T1000 (cell line): ENCODE results near the gene NCOR2.

ENCODE experiments used
- DNase-seq: peaks from one replicate; lab custom pipeline; 2025; ENCODE audit warnings: mixed read lengths; lab: John Stamatoyannopoulos, UW

The NCOR2 gene

DNA sequence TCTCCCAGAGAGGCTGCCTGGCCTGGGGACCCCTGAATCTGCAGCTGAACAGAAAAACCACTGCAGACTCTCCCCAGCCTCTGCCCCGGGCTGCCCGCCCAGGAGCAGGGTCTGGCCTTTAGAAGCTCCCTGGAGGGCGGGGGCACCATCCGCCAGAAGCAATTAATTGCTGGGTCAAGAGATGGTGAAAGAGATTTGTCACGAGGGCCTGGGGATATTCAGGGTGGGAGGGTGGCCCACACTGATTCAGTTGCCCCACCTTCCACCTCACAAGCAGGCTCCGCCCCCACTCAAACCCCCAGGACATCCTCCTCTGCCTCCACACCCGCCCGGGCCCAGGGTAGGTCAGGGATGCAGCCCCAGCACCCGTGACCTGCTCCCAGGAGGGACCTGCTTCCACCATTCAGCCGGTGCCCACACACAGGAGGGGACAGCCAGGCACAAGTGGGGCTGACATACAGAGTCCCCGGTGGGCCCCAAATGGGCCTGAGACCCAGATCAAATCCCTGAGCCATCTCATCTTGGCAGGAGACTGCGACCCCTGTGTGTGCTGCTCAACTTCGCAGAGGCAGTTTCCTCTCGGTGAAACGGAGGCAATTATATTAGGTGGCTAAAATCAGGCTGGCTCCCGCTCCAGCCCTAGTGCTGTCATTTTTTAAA, 23.0 kb downstream of the NCOR2 start:
- no peak for DNase-seq

DNA sequence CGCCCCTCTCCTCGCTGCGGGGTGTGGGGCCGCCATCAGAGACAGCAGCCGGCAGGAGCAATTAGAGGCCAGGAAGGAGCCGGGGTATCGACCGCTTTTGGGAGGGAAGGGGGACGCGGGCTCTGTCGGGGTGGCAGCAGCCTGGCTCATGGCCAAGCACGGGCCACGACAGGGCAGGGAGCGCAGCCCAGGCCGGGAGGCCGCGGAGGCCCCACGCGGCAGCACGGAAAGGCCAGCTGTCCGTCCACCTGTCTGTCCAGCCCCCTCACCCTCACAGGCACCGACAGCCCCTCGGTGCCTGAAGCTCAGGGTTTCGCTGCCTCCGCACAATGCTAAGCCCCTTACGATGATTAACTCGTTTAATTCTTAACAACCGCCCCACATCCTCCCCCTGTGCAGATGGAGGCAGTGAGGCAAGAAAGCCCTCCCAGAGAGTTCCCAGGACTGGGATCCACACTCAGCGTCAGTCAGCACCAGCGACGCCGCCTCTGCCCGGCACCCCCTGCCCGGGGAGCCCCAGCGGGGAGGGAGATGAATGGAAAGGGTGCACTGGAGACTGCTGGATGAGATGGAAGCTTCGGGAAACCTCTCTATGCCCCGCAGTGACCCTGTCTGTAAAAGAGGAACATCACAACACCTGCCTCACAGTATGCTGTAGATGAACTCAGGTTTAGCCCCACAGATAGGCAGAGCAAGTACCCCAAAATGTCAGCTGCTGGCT, 23.7 kb downstream of the NCOR2 start:
- DNase-seq: no peak

DNA sequence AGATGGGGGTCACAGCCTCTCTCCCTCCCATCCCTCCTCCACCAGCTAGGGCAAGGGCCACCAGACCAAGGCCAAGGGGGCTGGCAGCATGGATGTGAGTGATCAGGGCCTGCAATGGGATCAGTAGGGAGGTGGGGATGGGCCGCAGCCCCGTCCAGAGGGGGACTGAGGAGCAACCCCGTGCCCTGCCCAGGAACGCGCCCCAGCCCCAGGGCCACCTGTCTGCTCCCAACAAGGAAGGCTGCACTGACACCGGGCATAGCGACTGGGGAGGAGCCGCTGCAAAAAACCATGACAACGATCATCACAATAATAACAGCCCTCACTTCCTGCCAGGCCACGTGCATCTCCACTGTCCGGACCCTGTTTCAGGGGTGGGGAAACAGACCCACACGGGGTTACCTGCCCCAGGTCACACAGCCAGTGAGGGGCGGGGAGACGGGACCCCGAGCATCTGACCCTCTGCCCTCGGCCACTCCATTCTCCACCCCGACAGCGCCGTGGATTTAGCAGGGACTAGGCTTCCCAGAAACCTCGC, 24.3 kb downstream of the NCOR2 start:
- no peak for DNase-seq

DNA sequence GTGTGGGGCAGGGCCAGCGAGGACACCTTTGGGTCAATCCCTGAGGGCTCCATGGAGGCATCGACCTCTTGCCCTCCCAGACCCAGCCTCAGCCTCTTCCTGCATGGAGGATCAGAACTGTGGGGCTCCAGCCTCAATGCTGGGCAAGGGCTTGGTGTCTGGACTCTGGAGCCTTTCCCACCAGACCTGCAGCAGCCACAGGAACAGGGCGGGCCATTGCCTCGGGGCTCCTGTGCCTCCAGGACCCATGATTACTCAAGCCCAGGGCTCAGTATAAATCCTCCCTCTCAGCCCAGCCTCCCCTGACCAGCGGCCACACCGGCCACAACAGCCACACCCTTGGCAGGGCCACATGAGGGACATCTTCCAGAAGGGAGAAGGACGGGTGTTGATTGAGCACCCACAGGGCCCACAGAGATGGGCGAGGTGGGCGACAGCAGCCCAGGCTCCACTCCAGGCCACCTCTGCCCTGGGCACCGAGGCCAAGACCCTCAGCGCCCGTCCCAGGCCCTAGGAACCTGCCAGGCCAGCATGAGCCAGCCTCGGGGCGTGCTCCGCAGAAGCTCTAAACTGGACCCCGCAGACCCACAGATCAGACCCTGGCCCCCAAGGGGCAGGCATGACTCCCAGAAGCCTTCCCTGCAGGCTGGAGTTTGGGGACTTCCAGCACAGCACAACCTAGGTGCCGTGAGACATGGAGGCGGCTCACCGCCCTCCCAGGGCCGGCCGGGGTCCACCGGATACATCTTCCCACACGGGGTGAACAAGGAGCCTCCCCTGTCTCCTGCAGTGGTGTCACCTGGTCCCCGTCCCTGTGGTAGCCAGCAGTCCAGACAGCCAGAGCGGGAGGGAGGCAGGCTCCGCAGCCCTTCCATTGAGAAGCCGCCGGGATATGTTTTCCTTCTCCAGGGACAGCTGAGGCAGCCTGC, 25.1 kb downstream of the NCOR2 start:
- DNase-seq: no peak

DNA sequence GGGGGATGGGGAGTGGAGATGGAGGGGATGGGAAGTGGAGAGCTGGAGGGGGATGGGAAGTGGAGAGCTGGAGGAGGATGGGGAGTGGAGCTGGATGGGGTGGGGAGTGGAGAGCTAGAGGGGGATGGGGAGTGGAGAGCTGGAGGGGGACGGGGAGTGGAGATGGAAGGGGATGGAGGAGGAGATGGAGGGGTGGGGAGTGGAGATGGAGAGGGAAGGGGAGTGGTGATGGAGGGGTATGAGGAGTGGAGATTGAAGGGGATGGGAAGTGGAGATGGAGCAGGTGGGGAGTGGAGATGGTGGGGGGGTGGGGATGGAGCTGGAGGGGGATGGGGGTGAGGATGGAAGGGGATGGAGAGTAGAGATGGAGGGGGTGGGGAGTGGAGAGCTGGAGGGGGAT, 26.1 kb downstream of the NCOR2 start:
- no peak for DNase-seq

DNA sequence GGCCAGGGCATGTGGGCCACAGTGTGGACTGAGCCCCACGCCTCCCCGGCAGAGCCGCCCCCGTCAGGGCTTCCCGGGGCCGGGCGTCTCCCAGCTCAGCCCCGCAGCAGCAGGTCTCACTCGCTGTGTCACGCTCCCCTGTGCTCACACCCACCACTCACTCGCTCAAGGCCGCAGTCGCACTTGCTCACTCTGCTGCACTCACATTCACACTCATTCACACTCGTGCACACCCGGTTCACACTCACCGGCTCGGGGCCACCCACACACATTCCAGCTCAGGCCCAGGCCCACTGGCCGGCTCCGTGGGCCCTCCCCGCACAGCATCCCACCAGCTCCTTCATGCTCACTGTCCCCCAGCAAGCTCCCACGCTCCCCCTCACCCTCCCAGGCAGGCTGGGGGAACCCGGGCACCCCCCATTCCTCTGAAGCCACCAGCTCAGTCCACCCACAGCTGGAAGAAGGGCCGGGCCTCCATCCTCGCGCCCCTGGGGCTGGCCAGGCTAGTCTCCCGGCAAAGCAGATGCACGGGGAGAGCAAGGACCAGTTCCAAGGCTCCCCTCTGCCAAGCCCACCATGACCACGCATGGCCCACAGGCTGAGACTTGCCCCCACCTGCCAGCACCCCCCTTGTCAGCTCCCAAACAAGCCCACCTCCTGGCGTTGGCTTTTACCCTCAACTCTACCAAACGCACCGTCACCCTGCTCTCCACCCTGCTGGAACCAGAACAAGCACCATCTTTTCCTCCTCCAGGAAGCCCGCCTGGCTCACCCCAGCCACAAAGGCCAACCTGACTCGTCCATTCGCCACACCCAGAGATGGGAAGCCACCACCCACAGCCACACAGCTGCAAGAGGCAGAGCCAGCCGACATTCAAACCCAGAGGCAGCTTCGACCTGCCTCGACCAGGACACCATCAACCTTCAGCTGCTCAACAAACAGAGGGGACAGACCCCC, 28.0 kb downstream of the NCOR2 start:
- DNase-seq: no peak

DNA sequence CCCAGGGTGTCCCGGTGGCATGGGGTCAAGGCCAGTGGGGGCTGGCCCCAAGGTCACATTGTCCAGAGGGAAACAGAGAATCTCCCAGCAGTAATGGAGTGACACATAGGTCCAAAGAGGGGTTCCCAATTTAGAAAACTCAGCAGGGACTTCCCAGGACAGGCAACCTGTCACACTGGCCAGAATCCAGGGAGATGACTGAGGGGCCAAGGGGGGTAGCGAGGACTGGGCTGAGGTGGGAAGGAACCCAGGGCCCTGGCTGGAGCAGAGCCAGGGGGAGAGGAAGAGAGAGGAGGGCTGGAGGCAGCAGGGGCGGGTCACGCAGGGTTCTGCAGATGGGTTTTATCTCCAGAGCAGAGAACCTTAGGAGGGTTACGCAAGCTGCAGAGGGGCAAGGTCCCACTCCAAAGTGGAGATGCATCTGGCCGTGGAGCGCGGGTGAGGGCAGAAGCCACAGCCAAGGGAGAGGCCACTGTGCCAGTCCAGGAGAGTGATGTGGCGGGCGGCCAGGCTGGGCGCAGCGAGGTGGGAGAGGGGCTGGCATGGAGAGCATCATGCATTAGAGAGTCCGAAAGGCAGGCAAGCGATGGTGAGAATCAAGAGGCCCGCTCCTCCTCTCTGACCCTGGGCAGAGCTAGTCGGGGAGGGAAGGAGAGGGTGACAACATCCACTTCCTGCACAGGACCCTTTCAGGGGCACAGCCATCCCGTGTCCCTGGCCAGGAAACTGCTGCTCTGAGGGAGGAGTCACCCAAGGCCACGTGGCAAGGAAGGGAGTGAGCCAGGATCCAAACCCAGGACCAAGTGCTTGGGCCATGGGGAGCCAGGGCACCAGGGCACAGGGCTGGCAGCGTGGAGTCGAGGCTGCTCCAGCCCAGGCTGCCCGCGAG, 29.0 kb downstream of the NCOR2 start:
- no peak for DNase-seq

DNA sequence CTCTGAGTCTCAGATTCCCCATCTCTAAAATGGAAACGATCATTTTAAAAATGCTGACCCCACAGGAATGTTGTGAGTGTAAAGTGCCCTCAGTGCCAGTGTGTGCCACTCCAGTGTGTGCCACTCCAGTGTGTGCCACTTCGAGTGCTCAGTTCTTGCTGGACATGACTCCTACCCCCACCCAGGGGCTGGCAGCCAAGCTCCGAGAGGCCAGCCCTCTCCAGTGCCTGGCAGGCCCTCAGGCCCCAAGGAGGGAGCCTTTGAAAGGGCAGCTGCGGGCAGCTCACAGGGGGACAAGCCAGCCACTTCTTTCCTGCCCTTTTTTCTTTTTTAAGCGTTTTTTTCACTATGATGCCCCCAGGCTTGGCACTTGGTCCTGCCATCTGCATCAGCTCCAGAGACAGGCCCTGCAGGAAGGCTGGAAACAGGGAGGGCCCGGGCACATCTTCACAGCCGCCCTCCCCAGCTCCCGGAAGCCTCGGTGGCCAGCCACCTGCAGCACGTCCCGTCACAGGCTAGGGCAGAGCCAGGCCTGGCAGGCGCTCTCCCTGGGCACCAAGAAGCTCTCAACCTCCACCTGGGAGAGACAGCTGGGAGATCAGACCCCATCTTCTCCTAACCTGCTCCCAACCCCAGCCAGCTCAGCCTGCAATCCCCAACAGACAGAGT, 29.8 kb downstream of the NCOR2 start:
- DNase-seq: no peak

DNA sequence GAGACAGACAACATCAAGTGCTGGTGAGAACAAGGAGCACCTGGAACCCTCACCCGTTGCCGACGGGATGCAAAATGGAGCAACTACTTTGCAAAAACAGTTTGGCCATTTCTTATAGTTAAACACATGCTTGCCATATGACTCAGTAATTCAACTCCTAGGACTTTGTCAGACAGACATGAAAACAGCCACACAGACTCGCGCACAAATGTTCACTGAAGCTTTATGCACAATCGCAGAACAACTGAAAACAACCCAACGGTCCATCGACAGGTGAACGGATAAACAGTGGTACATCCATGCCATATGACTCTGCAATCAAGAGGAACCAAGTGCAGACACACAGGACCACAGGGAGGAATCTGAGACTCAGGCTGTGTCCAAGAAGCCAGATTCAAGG, 30.8 kb downstream of the NCOR2 start:
- DNase-seq: no peak

DNA sequence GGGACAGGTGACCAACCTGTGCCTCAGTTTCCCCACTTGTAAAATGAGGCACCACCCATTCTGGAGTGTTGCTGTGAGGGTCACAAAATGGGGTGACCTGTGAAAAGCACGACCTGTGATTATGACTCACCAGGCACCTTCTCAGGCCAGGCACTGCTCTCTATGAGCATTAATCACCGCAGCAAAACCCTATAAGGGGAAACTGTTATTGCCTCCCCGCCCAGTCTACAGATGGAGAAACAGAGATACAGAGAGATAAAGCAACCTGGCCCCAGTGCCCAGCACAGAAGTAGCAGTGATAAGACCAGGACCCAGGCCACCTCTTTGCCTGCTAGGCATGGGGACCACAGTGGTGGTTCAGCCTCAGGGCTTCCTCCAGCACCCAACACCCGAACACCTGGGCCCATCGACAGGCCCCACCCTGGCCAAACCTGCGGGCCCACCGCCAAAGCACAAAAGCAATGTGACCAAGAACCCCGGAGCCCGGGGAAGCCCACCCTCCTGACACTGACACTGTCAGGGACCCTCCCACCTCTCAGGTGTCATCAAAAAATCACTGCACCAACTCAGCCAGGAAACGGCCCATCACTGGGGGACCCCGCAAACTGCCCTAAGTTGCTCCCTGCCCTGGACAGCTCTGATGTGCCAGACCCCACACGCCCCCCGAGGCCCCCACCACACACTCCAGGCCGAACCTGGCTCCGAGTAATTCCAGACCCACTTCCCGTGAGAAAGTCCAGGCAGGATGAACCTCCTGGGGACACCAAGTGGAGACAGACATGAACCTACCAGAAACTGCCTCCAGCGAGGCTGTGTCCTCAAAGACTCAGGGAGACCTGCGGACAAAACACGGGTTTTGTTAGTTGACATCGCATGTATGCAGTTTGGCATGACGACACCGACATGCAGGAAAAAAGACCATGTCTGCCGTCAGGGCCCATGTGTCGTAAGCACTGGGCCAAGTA, 32.4 kb downstream of the NCOR2 start:
- no peak for DNase-seq

DNA sequence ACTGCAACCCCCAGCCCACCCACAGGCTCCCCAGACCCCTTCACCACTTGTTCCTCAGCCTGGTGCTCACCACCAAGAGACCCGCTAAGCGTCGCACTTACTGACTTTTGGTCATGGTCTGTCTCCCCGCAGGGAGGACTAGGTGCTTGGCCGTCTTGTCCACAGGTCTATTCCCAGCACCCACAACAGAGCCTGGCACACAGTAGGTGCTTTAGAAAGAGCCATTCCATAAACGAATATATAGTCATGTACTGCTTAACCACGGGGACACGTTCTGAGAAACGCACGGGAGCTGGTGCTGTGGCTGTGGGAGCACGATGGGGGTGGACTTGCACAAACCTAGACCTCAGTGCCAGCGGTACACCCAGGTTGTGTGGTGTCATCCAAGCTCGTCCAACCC, 34.0 kb downstream of the NCOR2 start:
- DNase-seq: no peak

DNA sequence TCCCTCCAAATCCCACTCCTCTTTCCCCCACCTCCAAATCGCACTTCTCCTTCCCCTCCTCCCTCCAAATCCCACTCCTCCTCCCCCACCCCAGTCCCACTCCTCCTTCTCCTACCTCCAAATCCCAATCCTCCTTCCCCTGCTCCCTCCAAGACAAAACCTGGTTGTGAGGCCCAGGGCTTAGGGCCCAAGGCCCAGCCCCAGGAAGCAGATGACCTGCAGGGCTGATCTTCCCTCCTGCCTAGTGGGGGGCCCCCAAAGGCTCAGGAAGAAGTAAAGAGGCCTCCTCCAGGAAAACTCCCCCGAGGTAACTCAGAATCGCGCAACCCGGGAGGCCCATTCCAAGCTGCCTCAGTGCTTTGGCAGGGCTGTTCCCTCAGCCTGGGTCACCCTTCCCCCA, 34.4 kb downstream of the NCOR2 start:
- DNase-seq: no peak

DNA sequence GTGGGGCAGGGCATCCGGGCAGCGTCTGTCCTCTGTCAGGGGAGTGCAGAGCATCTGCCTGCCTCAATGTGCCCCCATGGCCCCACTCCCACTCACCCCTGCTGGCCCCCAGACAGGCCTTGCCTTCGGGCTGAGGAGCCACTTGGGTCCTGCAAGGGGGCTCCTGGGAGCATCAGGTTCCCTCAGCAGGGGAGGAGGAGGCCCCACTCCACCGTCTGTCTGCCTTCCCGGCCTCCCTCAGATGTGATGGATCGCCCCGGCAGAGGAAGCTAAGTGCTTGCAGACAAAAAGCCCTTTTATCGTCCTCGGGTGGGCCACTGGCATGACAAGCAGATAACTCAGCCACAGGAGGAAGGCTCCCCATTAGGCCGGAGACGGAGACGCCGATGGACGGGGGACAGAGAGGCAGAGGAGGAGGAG, 35.1 kb downstream of the NCOR2 start:
- no peak for DNase-seq

DNA sequence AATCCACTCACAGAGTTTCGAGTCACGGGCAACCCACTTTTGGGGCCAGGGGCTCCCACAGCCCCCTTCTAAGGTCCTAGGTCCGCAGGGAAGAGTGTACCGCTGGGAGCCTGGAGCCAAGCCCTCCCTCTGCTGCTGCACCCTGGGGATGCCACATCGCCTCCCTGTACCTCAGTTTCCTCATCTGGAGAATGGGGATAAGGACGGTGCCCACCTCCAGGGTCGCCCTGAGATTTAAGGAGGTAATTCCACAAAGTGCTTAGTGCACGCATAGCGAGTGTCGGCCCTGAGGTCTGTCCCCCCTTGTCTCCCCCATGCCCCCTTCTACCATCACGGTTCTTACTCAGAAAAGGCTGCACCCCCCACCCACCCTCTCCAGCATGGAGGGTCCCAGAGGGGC, 35.5 kb downstream of the NCOR2 start:
- DNase-seq: no peak

DNA sequence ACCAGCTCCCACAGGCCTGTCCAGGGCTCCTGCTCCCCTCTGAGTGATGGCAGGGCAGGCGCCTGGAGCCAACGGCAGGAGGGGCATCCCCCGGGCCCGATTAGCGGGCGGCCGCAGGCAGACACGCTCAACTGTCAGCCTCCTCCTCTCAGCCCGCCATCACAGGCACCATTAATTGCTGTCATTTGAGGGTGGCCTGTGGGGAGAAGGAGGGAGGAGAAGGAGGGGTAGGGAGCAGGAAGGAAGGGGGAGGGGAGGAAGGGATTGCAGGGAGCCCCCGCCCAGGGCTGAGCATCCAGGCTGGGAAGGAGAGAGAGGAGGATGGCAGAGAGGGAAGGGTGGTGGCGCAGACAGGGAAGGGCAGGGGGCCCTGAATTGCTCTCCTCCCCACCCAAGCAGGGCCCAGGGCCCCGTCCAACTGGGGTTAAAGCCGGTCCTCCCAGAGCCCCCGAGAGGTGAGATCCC, 36.1 kb downstream of the NCOR2 start:
- no peak for DNase-seq

DNA sequence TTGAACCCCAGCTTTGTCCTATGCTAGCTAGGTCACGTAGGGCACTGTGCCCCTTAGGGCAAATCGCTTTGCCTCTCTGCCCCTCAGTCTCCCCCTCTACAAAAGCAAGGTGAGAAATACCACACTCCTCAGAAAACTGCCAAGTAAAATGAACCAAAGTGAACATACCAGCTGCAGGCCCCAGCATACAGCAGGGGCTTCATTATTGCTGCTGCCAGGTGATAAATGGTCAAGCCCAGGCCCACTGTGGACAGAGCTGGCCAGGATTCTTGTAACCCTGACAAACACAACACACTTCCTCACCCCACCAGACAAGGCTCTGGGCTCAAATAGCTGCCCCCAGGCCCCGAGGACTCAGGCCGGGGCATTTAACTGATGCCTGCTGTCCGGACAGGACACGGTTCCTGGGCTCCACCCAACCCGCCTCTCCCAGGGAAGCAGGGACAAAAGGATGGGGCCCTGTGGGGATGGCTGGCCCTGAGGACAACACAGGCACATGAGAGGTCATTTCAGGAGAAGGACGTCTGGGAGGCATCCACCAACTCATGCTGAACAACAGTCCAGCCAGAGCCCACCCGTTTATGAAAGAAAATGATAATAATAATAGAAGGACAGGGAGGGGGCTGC, 36.7 kb downstream of the NCOR2 start:
- no peak for DNase-seq

DNA sequence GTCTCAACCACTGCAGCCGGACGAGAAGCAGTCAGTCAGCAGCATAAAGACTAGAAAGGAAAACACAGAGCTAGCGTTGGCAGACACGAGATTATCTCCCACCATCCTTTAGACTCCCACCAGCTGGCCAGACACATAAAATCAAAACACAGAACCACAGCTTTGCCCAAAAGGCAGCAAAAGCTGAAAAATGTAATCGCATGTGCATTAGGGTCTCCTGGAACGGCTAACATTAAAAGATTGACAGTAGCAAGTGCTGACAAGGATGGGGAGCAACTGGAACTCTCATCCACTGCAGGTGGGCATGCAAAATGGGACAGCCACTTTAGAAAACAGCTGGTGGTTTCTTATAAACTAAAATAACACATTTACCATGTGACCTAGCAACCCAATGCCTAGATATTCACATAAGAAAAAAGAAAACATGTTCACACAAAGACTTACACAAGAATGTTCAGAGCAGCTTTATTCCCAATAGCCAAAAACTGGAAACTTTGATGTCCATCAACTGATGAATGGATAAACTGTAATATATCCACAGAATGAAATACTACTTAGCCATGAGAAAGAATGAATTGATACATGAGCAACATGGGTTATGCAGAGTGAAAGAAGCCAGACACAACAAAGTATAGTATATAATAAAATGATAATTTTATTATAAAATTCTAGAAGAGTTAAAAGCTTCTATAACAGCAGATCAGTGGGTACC, 37.7 kb downstream of the NCOR2 start:
- no peak for DNase-seq
